ENCODE data around the gene MXD1.
"Not testable (repeated sequence)": the region's sequence is repeated elsewhere in the genome, so short reads cannot be mapped to it uniquely, and the experiment has no call there.

Gene MXD1, protein sequence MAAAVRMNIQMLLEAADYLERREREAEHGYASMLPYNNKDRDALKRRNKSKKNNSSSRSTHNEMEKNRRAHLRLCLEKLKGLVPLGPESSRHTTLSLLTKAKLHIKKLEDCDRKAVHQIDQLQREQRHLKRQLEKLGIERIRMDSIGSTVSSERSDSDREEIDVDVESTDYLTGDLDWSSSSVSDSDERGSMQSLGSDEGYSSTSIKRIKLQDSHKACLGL

DNA sequence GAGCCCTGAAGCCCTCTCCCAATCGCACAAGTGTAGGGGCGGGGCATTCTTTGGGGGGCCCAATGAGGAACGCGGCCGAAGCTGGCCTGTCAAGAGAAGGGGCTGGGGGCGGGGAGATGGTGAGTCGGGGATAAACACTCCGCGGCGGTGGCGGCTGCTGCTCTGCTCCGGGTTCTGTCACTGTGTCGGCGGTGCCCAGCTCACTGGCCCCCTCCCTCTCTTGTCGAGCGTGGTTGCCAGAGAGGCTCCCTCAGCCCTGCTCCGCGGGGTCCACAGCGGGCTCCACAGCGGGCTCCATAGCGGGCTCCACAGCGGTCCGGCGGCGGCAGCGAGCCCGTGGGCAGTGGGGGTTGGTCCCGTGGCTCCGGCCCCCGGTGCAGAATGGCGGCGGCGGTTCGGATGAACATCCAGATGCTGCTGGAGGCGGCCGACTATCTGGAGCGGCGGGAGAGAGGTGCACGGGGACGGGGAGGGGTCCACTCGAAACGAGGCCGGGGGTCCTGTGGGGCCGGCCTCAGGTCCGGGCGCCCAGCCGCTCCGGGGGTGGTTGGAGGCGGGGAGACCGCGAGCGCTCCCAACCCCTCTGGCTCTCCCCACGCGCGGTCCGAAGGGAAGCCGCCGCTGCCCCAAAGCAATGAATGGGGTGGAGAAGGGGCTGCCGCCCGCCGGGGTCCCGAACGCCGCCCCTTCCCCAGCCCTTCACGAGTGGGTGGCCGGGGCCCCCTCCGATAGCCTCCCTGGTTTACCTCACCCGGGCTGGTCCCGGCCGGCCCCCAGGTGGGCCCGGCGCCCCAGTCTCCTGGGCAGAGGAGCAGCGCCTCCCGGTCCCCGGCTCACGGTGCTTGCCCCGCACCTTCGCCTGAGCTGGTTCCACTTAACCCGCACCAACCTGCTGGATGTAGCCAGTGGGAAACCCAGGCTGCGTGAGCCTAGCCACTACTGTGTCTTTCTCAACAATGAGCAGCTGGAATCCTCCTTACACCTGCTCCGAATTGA is at the start of gene MXD1:
TSS of gene MXD1 (plus strand) at position 160 of the 996 bp plus-strand sequence. CDS start at position 382, 222 bp downstream.
- DNase-seq (ENCODE audit: low spot score): peak; percentile 32

DNA sequence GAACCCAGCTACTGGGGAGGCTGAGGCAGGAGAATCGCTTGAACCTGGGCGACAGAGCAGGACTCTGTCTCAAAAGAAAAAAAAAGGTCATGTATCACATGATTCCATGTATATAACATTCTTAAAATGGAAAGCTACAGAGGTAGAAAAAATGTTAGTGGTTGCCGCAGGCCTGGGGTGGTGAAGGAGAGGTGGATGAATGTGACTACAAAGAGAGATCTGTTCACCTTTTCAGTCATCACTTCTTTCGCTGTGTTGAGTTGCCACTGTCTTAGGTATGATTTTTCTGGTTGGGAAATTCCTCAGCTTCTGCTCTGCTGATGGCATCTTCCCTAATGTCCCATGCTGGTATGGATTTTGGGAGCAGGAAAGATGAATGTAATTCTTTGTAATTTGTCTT is 26.5 kb upstream of the MXD1 start:
- no peak for DNase-seq (ENCODE audit: low spot score)

DNA sequence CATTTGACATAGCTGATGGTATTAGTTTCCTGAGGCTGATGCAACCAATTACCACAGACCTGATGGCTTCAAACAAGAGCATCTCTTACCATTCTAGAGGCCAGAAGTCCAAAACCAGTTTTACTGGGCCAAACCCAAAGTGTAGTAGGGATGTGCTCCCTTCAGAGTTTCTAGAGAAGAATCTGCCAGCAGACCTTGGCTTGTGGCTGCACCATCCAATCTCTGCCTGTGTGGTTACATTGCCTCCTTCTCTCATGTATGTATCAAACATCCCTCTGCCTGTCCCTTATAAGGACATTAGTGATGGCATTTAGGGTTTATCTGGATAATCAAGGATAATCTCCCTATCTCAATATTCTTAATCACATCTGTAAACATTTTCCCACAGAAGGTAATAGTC is 25.6 kb upstream of the MXD1 start:
- DNase-seq (ENCODE audit: low spot score): no peak

DNA sequence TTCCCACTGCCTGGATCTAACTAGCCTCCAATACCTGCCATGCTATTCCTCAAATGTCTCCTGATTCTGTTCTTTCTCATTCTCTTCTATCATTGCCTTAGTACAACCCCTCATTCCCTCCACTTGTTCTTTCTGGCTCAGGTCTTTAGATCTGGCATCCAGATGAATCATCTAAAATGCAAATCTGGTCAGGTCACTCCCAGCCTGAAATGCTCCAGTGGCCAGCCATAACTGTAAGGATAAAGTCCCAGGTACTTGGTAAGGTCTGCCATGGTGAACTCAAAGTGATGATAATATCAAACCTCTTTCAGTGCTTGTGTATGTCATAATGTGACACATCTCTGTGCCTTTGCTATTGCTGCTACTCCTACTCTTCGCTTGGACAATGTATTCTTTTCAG is 24.0 kb upstream of the MXD1 start:
- no peak for DNase-seq (ENCODE audit: low spot score)

DNA sequence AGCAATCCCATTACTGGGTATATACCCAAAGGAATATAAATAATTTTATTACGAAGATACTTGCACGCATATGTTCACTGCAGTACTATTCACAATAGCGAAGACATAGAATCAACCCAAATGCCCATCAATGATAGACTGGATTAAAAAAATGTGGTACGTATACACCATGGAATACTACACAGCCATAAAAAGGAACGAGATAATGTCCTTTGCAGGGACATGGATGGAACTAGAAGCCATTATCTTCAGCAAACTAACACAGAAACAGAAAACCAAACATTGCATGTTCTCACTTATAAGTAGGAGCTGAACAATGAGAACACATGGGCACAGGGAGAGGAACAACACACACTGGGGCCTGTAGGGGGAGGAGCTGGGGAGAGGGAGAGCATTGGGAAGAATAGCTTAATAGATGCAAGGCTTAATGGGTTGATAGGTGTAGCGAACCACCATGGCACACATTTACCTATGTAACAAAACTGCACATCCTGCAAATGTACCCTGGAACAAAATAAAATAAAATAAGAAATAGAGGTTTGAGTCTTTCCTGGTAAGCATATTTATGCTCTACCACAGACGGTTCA is 22.0 kb upstream of the MXD1 start:
- not testable (repeated sequence) for DNase-seq (ENCODE audit: low spot score)

DNA sequence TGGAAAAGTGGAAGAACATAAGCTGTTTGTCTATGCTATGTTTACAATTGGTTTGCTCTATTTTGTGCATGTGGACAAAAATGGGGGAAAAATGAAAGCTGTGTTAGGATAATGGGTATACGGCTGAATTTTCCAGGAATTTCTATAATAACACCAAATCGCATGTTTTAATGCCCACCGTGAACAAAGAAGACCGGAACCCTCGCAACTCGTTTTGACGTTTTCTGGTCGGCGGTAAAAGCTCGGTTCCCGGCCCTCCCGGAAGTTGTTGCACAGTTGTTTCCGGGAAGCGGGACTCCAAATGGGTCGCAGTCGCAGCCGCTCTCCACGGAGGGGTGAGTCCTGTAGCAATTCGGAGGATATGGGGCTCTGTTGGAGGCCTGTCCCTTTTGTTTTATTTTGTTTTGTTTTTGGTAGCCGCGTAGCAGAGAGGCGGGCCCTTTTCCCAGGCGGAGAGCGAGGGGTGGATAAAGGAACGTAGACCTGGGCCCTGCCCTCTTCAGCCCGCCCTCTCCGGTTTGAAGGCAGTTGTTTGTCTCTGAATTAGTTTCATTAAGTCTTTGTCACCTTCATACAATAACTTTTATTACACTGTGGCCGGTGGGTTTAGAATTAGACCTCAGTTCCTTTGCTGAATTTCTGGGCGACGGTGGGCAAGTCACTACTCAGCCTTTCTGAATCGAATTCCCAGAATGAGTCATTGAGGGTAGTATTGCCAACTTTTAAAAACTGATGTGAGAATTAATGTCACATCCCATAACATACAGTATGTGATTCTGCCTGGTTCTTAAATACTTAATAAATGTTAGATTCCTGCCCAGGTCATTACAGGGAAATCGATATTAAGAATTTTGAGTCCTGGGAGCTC is 21.0 kb upstream of the MXD1 start, which contains the start of gene SNRNP27:
TSS of gene SNRNP27 (plus strand) at position 273 of the 868 bp plus-strand sequence. CDS start at position 302, 29 bp downstream.
- DNase-seq (ENCODE audit: low spot score): peak; percentile 77

DNA sequence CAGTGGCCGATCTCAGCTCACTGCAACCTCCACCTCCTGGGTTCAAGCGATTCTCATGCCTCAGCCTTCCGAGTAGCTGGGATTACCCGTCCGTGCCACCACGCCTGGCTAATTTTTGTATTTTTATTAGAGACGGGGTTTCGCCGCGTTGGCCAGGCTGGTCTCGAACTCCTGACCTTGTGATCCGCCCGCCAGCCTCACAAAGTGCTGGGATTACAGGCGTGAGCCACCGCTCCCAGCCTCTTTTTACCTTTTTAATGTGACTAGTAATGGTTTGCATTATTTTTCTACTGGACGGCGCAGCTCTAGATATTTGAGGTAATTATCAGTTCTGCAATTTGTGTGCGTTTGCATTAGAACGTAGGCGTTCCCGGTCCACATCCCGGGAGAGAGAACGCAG is 20.2 kb upstream of the MXD1 start:
- not testable (repeated sequence) for DNase-seq (ENCODE audit: low spot score)

DNA sequence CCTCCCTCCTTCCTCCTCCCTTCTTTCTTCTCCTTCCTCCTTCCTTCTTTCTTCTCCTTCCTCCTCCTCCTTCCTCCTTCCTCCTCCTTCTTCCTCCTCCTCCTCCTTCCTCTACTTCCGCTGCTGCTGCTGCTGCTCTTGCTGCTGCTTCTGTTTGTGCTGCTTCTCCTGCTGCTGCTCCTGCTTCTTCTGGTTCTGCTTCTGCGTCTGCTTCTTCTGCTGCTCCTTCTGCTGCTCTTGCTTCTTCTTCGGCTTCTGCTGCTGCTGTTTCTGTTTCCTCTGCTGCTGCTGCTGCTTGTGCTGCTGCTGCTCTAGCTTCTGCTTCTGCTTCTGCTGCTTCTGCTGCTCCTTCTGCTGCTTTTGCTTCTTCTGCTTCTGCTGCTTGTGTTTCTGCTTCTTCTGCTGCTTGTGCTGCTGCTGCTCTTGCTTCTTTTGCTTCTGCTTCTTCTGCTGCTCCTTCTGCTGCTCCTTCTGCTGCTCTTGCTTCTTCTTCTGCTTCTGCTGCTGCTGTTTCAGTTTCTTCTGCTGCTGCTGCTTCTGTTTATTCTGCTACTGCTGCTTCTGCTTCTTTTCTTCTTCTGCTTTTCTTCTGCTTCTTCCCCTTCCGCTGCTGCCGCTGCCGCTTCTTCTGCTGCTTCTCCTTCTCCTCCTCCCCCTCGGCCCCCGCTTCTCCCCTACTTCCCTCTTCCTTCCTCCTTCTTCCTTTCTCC is 12.5 kb upstream of the MXD1 start:
- DNase-seq (ENCODE audit: low spot score): peak; percentile 18

DNA sequence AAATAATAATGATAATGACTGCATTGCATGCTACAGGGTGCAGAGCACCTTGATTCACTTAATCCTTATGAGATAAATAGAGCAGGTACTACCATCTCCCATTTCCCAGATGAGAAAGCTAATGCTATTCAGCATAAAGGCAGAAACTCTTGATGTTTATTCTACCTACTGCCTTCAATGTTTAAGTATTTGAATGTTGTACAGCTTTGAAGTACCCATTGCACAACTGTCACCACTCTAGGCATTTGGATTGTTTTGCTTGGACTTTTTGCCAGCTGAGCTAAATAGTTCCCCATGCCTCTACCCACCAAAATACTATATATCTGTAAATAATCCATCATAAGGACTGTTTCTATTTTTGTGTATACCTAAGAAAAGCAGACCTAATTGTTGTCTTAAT is 7.7 kb upstream of the MXD1 start:
- no peak for DNase-seq (ENCODE audit: low spot score)

DNA sequence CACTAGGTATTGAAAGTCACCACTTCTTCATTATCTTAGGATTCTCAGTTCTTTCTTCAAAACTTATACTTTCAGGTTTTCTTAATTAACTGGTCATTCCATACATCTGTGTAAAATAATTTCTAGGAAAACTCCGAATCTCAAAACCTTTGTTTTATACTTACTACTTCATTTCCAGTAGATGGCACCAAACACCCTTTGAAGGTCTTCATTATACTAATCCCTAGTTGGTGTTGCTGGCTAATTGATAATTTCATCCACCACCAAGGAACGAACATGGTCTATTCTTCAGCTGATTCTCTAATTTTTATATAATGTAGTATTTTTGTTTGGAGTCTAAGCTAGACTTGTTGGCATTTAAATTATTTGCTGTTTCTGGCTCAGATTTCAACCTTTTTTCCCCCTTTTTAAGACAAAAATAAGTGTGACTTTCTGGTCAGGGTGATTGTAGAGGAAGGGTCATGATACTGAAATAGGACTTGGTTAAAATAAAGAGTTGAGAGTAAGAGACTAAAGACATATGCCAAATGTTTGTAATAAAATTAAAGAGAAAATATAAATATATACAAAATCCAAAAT is 2.8 kb upstream of the MXD1 start:
- peak; percentile 35 for DNase-seq (ENCODE audit: low spot score)

DNA sequence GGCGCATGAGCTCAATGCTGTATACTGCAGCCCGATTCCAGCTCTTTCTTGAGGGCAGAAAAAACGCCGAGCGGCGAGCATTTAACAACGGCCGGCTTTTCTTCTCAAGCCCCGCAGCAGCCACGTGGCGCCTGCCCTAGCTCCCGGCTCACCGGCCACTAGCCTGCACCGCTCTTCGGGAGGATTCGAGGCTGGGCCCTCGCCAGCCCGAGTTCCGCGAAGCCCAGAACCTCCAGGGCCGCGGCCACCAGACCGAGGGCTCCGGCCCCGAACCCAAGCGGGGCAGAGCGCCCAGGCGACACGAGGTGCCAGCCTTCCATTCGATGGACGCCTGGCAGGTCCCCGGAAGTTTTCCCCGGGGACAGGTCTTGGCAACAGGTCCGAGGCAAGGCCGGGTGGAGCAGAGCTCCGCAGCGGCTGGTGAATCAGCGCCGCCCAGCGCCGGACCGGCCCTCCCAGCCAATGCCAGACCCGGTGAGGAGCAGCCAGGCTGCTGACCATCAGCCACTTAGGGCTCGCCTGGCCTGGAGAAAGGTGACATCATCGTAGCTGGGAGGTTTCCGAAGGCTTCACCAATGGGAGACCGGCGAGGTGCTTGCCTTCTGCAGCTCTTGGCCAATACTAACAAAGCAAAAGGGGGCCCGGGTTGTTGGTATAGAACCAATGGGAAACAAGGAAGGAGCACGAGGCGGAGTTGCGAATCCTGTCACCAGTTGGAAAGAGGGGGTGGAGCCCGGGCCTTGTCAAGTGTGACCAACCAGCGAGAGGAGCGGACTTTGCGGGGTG is 552 bp upstream of the MXD1 start:
- peak; percentile 99 for DNase-seq (ENCODE audit: low spot score)

DNA sequence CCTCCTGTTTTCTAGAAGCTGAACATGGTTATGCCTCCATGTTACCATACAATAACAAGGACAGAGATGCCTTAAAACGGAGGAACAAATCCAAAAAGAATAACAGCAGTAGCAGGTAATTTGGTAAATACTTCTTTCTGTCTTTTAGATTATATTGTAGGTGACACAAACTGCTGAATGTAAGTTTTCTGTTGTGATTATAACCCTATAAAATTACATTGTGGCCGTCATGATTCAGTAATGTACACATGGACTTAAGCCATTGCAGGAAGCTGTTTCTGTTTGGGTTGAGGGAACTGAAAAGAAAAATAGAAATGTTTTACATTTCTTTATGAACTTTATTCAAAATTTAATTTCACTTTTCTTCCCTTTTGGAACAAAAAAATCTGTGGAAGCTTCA is 1.2 kb downstream of the MXD1 start:
- no peak for DNase-seq (ENCODE audit: low spot score)

DNA sequence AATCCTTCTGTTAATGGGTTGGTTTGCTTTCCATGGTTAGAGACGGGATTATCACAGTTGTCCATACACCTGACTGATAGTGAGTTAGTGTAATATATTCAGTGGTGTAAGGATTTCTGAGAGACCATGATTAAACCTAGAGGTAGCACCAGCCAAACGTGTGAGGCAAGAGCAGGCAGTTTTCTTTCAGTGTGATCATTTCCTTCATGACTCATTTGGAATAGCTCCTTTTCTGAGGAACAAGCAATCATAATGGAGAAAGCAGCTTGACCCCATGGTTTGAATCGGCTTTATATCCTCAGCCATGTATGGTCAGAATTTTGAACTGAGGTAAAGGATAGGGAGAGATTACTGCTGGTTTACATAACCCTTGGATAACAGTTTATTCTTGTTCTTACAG is 2.9 kb downstream of the MXD1 start:
- DNase-seq (ENCODE audit: low spot score): no peak

DNA sequence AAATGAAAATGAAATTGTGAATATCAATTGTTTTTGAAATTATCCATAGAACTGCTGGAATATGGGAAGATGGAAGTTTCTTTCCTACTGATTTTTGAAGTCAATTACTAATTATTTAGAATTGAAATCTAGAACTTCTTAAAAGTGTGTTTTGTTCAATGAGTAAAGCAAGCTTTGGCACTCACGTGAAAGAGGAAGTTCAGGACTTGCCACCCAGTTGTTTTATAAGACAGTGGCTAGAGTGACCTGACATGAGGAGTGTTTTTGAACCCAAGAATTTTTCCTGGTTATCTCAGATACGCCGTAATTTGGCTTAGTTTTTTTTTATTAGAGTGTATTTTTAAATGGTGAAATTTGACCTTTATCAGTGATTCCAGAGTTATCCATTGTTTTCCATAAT is 3.5 kb downstream of the MXD1 start:
- DNase-seq (ENCODE audit: low spot score): no peak

DNA sequence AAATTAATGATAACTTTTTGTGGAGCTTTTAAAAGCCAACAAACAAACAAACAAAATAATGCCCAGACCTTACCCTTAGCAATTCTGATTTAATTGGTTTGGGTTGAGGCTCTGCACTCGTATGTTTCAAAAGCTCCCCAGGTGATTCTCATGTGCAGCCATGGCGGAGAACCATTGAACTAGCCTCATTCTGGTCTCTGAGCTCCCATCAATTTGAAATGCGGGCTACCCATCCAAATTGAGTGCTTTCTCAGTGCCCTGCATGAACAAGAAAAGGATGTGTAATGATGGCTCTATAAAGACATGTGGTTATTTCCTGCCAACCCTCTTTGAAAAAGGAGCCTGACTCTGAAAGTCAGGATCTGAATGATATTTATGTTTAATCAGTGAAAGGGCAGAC is 8.2 kb downstream of the MXD1 start:
- no peak for DNase-seq (ENCODE audit: low spot score)

DNA sequence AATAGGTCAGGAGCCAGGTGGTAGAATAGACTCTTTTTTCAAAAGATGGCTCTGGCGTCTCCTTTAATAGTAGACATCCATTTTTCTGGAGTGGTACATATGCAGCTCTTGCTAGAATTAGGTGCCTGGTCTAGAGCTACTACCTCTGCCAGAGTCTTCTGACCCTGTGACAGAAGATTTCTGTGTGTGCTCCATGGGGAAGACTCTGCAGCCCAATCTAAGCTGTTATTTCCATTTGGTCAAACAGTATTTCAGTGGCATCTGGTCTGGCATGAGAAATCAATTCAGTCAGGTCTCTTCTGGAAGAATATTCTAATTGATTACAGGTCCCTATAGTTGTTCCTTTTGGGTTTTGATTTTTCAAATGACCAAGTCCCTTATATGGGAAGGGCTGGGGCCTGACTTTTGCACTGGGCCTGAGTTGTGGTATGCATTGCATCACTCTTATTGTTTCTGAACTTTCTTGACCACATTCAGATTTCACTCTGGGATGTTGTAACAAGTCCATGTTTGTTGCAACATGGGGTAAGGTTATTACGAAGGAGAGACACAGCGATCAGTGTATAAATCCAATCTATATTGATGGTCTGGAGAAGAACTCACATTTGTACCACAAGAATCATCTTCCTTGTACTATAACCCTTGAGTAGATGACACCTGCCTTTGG is 12.1 kb downstream of the MXD1 start:
- no peak for DNase-seq (ENCODE audit: low spot score)

DNA sequence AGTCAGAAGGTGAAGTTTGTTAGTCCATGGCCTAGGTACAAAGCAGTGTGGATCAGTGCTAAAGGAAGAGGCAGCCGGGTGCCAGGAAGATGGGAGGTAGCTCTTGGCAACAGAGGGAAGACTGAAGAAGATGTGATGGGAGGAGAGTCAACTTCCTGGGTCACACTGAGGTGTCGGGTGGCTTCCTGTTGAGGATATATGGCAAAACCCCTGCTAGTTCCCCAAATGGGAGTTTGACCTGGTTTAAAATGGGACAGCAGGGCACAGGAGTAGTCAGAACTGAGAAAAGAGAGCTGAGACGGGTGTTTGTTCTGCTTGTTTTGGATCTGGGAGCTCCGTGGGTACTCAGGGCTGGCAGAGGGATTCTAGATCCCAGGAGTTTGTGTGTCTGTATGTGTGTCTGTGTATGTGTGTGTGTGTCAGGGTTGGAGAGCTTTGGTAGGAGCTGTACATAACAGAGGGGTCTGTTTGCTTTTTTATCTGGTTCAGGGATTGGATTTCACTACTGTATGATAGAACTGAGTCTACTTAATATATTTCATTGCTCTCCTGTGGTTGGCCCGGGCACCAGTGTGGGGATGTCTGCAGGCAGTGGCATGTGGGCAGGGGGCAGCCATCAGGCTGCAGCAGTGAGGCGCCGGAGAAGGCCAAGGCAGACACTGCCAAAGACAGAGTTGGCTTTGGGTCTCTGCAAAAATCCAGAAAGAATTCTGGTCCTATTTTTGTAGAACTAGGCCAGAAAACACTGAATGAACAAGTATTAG is 17.1 kb downstream of the MXD1 start:
- DNase-seq (ENCODE audit: low spot score): no peak

DNA sequence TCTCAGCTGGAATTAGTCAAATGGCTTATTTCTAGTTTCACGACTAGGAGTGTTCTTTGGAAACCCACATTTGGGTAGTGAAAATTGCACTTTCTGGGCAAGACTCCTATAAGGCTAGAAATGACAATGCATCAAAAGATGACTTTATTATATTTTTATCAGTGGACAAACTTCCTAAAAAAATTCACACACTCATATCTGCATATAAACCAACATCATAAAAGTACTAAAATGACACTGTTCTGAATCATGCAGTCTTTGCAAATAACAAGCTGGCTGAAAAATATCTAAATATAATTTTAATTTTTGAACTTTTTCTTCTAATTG is 17.6 kb downstream of the MXD1 start:
- DNase-seq (ENCODE audit: low spot score): no peak

Measured in germinal center (tissue), 1 donor.